Measurements from ENCODE around the gene ASTN2.

- TF ChIP-seq CTCF (IDR thresholded peaks at IDR 0.05) (no peak), EP300 (IDR thresholded peaks at IDR 0.05; ENCODE audit: low read depth) (no peak), POLR2A (IDR thresholded peaks at IDR 0.05) (no peak), POLR2AphosphoS5 (IDR thresholded peaks at IDR 0.05) (no peak)
Observed at GRCh38 chr9:116475201-116475600, 939.7 kb downstream of the ASTN2 start.

Data from transverse colon (tissue), 4 donors.